HUES6 (cell line): ENCODE data around the gene ITGAE.

ENCODE experiments used
- H3K27ac ChIP-seq: 2 replicates; pipeline ENCODE4 v1.7.0; 2013; ENCODE audit warnings: low read depth, mild to moderate bottlenecking, low read length, inconsistent platforms
- H3K27me3 ChIP-seq: 2 replicates; pipeline ENCODE4 v1.6.1; 2013; ENCODE audit warnings: low read length; ENCODE audit not compliant: control insufficient read depth, insufficient read depth
- H3K36me3 ChIP-seq: 2 replicates; pipeline ENCODE4 v1.6.1; 2013; ENCODE audit warnings: low read length; ENCODE audit not compliant: control insufficient read depth, insufficient read depth
- H3K4me1 ChIP-seq: 2 replicates; pipeline ENCODE4 v1.6.1; 2013; ENCODE audit warnings: low read length; ENCODE audit not compliant: control insufficient read depth, insufficient read depth
- H3K4me3 ChIP-seq: 2 replicates; pipeline ENCODE4 v1.5.1; 2013; ENCODE audit warnings: low read depth, low read length
- H3K9ac ChIP-seq: one replicate; pipeline ENCODE4 v1.6.1; 2013; ENCODE audit warnings: mild to moderate bottlenecking, low read length
- H3K9me3 ChIP-seq: 2 replicates; pipeline ENCODE4 v1.6.1; 2013; ENCODE audit warnings: low read depth, low read length; ENCODE audit not compliant: control insufficient read depth, insufficient read depth

Gene ITGAE

GRCh38 chr17:3759597-3760216 lies 41.3 kb downstream of the ITGAE start:
- no peak overlapping the region for H3K9ac ChIP-seq
- H3K9me3 ChIP-seq = peaks cover 11% of the 10 kb centered on the region
- H3K4me1 ChIP-seq = no peaks in the 10 kb centered on the region
- no peaks in the 10 kb centered on the region for H3K27me3 ChIP-seq
- no peaks in the 10 kb centered on the region for H3K36me3 ChIP-seq
- no peak overlapping the region for H3K4me3 ChIP-seq
- no peak overlapping the region for H3K27ac ChIP-seq

- Histone ChIP-seq H3K9ac (peak overlapping the region; percentile 62), H3K4me1 (no peaks in the 10 kb centered on the region), H3K27me3 (no peaks in the 10 kb centered on the region)
Observed at GRCh38 chr17:3755335-3756030, 45.5 kb downstream of the ITGAE start.

GRCh38 chr17:3754458-3755334 lies 46.3 kb downstream of the ITGAE start:
- no peaks in the 10 kb centered on the region for H3K27me3 ChIP-seq
- peaks cover 6% of the 10 kb centered on the region for H3K9me3 ChIP-seq
- 0 out of 2 replicates have a peak overlapping the region, but pooled peaks have one; percentile 27 for H3K27ac ChIP-seq
- peak overlapping the region; percentile 62 for H3K9ac ChIP-seq
- H3K4me1 ChIP-seq = no peaks in the 10 kb centered on the region
- peak overlapping the region; percentile 67 for H3K4me3 ChIP-seq
- H3K36me3 ChIP-seq = no peaks in the 10 kb centered on the region

More at GRCh38 chr17:3755335-3756030, 45.5 kb downstream of the ITGAE start:
- Histone ChIP-seq H3K9me3 (peaks cover 11% of the 10 kb centered on the region), H3K4me3 (peak overlapping the region; percentile 67), H3K27ac (0 out of 2 replicates have a peak overlapping the region, but pooled peaks have one; percentile 27), H3K36me3 (no peaks in the 10 kb centered on the region)

GRCh38 chr17:3754066-3754457 lies 46.9 kb downstream of the ITGAE start:
- H3K27ac ChIP-seq = no peak overlapping the region
- H3K36me3 ChIP-seq = no peaks in the 10 kb centered on the region
- no peaks in the 10 kb centered on the region for H3K4me1 ChIP-seq
- 0 out of 2 replicates have a peak, but pooled peaks cover under 1% of the 10 kb centered on the region for H3K9me3 ChIP-seq
- no peak overlapping the region for H3K4me3 ChIP-seq
- H3K9ac ChIP-seq = no peak overlapping the region
- no peaks in the 10 kb centered on the region for H3K27me3 ChIP-seq

GRCh38 chr17:3753624-3754023 lies 47.4 kb downstream of the ITGAE start:
- H3K27ac ChIP-seq = no peak overlapping the region
- H3K36me3 ChIP-seq = no peaks in the 10 kb centered on the region
- H3K9me3 ChIP-seq = no peaks in the 10 kb centered on the region
- no peaks in the 10 kb centered on the region for H3K27me3 ChIP-seq
- no peak overlapping the region for H3K4me3 ChIP-seq
- H3K9ac ChIP-seq = no peak overlapping the region
- H3K4me1 ChIP-seq = no peaks in the 10 kb centered on the region

- no peak overlapping the region for H3K9ac ChIP-seq
- no peak overlapping the region for H3K4me3 ChIP-seq
- H3K9me3 ChIP-seq = no peaks in the 10 kb centered on the region
- H3K27me3 ChIP-seq = no peaks in the 10 kb centered on the region
- H3K36me3 ChIP-seq = no peaks in the 10 kb centered on the region
- no peaks in the 10 kb centered on the region for H3K4me1 ChIP-seq
- H3K27ac ChIP-seq = no peak overlapping the region
Observed at GRCh38 chr17:3751836-3752235, 49.2 kb downstream of the ITGAE start.

- Histone ChIP-seq H3K36me3 (no peaks in the 10 kb centered on the region), H3K9ac (no peak overlapping the region), H3K4me1 (no peaks in the 10 kb centered on the region; the same call in 1 of the 2 replicates), H3K9me3 (no peaks in the 10 kb centered on the region), H3K4me3 (no peak overlapping the region), H3K27me3 (no peaks in the 10 kb centered on the region), H3K27ac (no peak overlapping the region)
Observed at GRCh38 chr17:3750926-3751325, 50.1 kb downstream of the ITGAE start.

GRCh38 chr17:3750296-3750695 lies 50.7 kb downstream of the ITGAE start:
- H3K4me1 ChIP-seq = peaks cover 2% of the 10 kb centered on the region; the same call in 1 of the 2 replicates
- H3K9me3 ChIP-seq = no peaks in the 10 kb centered on the region
- no peak overlapping the region for H3K4me3 ChIP-seq
- no peaks in the 10 kb centered on the region for H3K27me3 ChIP-seq
- no peak overlapping the region for H3K27ac ChIP-seq
- H3K9ac ChIP-seq = no peak overlapping the region
- no peaks in the 10 kb centered on the region for H3K36me3 ChIP-seq

- Histone ChIP-seq H3K4me1 (peaks cover 2% of the 10 kb centered on the region; the same call in 1 of the 2 replicates), H3K9ac (no peak overlapping the region), H3K27ac (no peak overlapping the region), H3K9me3 (no peaks in the 10 kb centered on the region), H3K36me3 (no peaks in the 10 kb centered on the region), H3K4me3 (no peak overlapping the region), H3K27me3 (no peaks in the 10 kb centered on the region)
Observed at GRCh38 chr17:3748576-3748975, 52.4 kb downstream of the ITGAE start.

- Histone ChIP-seq H3K9me3 (no peaks in the 10 kb centered on the region), H3K36me3 (no peaks in the 10 kb centered on the region), H3K4me1 (peaks cover 2% of the 10 kb centered on the region; the same call in 1 of the 2 replicates), H3K4me3 (no peak overlapping the region), H3K9ac (no peak overlapping the region), H3K27ac (no peak overlapping the region), H3K27me3 (no peaks in the 10 kb centered on the region)
Observed at GRCh38 chr17:3747805-3748204, 53.2 kb downstream of the ITGAE start.
